ENCODE data around the gene CFAP74.

DNA sequence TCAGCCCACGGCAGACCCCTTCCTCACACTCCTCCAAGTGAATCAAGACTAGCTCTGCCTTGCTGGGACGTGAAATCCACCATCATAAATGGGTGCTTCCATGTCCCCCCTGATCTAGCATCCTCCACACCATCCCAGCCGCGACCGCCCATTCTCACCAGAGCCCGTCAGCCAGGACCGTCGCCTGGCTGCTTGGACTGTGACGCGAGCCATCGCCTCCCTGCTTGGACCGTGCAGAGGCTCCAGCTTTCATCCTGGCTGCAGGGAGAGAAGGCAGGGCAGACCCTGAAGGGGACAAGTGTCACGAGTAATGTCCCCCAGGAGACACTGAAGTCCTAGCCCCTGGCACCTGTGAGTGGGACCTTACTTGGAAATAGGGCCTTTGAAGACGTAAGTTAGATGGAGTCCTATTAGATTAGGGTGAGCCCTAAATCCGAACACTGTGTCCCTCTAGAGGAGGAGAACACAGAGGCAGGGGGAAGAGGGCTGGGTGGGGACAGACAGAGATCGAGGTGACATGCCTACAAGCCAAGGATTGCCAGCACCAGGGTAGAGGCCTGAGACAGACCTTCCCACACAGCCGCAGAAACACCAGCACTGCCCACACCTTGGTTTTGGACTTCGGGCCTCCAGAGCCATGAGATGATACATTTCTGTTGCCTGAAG, 33.9 kb upstream of the CFAP74 start:
- TF ChIP-seq HOXB13 (CRISPR knock-in tag; IDR thresholded peaks at IDR 0.05; ENCODE audit: low read depth) (no peak), EP300 (IDR thresholded peaks at IDR 0.05) (no peak), JUNB (IDR thresholded peaks at IDR 0.05) (no peak), POLR2A (IDR thresholded peaks at IDR 0.05; ENCODE audit: low read length) (no peak)
- TF ChIP-seq, protein P1, sequence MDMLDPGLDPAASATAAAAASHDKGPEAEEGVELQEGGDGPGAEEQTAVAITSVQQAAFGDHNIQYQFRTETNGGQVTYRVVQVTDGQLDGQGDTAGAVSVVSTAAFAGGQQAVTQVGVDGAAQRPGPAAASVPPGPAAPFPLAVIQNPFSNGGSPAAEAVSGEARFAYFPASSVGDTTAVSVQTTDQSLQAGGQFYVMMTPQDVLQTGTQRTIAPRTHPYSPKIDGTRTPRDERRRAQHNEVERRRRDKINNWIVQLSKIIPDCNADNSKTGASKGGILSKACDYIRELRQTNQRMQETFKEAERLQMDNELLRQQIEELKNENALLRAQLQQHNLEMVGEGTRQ (IDR thresholded peaks at IDR 0.05): no peak
- TF ChIP-seq, protein P2, sequence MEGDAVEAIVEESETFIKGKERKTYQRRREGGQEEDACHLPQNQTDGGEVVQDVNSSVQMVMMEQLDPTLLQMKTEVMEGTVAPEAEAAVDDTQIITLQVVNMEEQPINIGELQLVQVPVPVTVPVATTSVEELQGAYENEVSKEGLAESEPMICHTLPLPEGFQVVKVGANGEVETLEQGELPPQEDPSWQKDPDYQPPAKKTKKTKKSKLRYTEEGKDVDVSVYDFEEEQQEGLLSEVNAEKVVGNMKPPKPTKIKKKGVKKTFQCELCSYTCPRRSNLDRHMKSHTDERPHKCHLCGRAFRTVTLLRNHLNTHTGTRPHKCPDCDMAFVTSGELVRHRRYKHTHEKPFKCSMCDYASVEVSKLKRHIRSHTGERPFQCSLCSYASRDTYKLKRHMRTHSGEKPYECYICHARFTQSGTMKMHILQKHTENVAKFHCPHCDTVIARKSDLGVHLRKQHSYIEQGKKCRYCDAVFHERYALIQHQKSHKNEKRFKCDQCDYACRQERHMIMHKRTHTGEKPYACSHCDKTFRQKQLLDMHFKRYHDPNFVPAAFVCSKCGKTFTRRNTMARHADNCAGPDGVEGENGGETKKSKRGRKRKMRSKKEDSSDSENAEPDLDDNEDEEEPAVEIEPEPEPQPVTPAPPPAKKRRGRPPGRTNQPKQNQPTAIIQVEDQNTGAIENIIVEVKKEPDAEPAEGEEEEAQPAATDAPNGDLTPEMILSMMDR (IDR thresholded peaks at IDR 0.05): no peak
- TF ChIP-seq, protein P3, sequence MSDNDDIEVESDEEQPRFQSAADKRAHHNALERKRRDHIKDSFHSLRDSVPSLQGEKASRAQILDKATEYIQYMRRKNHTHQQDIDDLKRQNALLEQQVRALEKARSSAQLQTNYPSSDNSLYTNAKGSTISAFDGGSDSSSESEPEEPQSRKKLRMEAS (IDR thresholded peaks at IDR 0.05): no peak
